ENCODE data around the gene KRT28.

DNA sequence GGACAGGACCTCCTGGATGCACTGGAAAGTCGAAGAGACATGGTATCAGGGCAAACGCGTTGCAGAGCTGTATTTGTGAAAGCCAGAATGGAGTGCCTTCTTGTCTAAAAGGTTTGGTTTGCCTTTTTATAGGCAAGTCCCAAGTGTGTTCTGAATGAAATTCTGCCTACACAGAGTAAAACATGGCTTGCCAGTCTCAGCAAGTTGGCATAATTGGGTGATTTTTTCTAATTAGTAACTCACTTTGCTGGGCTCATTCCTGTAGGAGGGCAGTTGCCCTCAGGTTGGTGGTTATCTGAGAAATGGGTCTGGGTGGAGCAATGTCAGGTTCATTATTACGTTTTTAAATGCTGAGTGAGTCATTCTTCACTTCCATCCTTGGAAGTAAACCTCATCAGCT lies 44.5 kb downstream of the KRT28 start, which contains the start of gene KRT25:
- TF ChIP-seq POLR2AphosphoS5 (IDR thresholded peaks at IDR 0.05) (no peak), POLR2A (IDR thresholded peaks at IDR 0.05) (no peak)
- TF ChIP-seq, protein P1, sequence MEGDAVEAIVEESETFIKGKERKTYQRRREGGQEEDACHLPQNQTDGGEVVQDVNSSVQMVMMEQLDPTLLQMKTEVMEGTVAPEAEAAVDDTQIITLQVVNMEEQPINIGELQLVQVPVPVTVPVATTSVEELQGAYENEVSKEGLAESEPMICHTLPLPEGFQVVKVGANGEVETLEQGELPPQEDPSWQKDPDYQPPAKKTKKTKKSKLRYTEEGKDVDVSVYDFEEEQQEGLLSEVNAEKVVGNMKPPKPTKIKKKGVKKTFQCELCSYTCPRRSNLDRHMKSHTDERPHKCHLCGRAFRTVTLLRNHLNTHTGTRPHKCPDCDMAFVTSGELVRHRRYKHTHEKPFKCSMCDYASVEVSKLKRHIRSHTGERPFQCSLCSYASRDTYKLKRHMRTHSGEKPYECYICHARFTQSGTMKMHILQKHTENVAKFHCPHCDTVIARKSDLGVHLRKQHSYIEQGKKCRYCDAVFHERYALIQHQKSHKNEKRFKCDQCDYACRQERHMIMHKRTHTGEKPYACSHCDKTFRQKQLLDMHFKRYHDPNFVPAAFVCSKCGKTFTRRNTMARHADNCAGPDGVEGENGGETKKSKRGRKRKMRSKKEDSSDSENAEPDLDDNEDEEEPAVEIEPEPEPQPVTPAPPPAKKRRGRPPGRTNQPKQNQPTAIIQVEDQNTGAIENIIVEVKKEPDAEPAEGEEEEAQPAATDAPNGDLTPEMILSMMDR (IDR thresholded peaks at IDR 0.05) = no peak

Data from stomach (tissue), 4 donors.